ENCODE data around the gene RAD51B.

- TF ChIP-seq CTCF (IDR thresholded peaks at IDR 0.05; ENCODE audit: low read length) (no peak), EZH2 (optimal IDR thresholded peaks at IDR 0.05; ENCODE audit: low read depth, low read length) (no peak)
Observed at GRCh38 chr14:68285421-68286179, 466.0 kb downstream of the RAD51B start.
